ENCODE results near the gene BOK. TPM values are rescaled to one million over a fixed set of nuclear protein-coding genes. Genes with fewer than 3 reads are reported as not detected.

Gene BOK
- total RNA-seq, 1 experiment from 2014 or later, result 41.5 TPM

DNA sequence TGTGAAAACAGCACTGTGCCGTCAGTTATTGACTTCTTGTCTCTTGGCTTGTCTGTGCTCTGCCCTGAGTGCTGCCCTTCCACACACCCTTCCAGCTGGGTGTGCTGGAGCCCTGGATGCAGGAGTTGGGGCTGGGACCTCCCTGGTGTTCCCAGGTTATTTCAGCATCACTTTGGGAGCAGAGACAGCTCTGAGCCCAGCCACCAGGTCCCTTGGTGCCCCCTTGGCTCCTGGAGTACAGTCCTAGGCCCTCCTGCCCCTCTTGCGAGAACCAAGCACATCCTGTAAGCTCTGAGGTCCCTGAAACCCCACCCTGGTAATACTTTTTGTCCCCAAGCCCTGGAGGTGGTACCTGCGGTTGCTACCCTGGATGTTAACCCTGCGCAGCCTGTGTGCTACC is 24.3 kb downstream of the BOK start:
- H3K9me3 ChIP-seq (ENCODE audit: control insufficient read depth in 1 of 2, insufficient read depth in 1 of 2, low read depth in 1 of 2, low read length in 2 of 2), result peaks cover 11 to 29% of the 10 kb centered on the region in 2 experiments; a peak in 2 of 4 replicates
- CTCF ChIA-PET, result no interaction called here
- no peak overlapping the region for H3K4me2 ChIP-seq (ENCODE audit: low read length)
- intact Hi-C loops (cut with micrococcal nuclease), result no loop called here
- no peaks in the 10 kb centered on the region for H3K9me2 ChIP-seq (ENCODE audit: insufficient read depth)
- TF ChIP-seq SIN3A (IDR thresholded peaks at IDR 0.05; ENCODE audit: low read depth), result no peak
- TF ChIP-seq CBX3 (IDR thresholded peaks at IDR 0.05; ENCODE audit: low read depth), result no peak
- TF ChIP-seq ELF1 (IDR thresholded peaks at IDR 0.05; ENCODE audit: borderline replicate concordance, low read depth), result no peak
- no peak for TF ChIP-seq EZH2 (IDR thresholded peaks at IDR 0.05)
- TF ChIP-seq POLR2A (IDR thresholded peaks at IDR 0.05; ENCODE audit: borderline replicate concordance, extremely low read depth, insufficient read depth, insufficient read length), result no peak
- TF ChIP-seq SP1 (IDR thresholded peaks at IDR 0.05; ENCODE audit: low read depth), result no peak
- TF ChIP-seq POLR2AphosphoS5 (IDR thresholded peaks at IDR 0.05; ENCODE audit: low read depth, low read length), result no peak
- TF ChIP-seq MAX (IDR thresholded peaks at IDR 0.05), result no peak
- H3K4me3 ChIP-seq (replicated peaks in 1 of 2; ENCODE audit: low read depth in 1 of 2, low read length in 2 of 2), result no peak overlapping the region
- POLR2A ChIA-PET, result no interaction called here
- peaks cover 4% of the 10 kb centered on the region; the same call in 1 of the 2 replicates for H3K79me2 ChIP-seq (ENCODE audit: insufficient read depth, low read length)
- no peak for ATAC-seq
- no peak overlapping the region for H3K9ac ChIP-seq (ENCODE audit: low read length)
- BruUV-seq (replicated peaks), result no TSS peak
- no peak overlapping the region for H2AFZ ChIP-seq (ENCODE audit: low read depth, low read length, poor library complexity, severe bottlenecking)
- peaks cover 0 to 13% of the 10 kb centered on the region in 2 experiments; a peak in 2 of 4 replicates for H3K4me1 ChIP-seq (ENCODE audit: control insufficient read depth in 1 of 2, insufficient read depth in 2 of 2, low read length in 2 of 2)
- no peak for DNase-seq (ENCODE audit: low read depth, low spot score)
- no peaks in the 10 kb centered on the region for H3K27me3 ChIP-seq (ENCODE audit: insufficient read depth, low read length)
- H3K27ac ChIP-seq (ENCODE audit: low read depth, low read length), result no peak overlapping the region
- H3K36me3 ChIP-seq (ENCODE audit: control insufficient read depth in 1 of 2, insufficient read depth in 2 of 2, low read length in 2 of 2), result peaks cover 5 to 54% of the 10 kb centered on the region in 2 experiments; a peak in 2 of 4 replicates
- H4K20me1 ChIP-seq (ENCODE audit: insufficient read depth), result no peaks in the 10 kb centered on the region
- RAD21 ChIA-PET (ENCODE audit: low non-redundant PET in 1 of 2, low total read pairs in 2 of 2, uncharacterized antibody in 2 of 2, unreplicated experiment in 2 of 2), result no interaction called here

GRCh38 chr2:241584436-241584835 is 25.9 kb downstream of the BOK start:
- H3K27me3 ChIP-seq (ENCODE audit: insufficient read depth, low read length), result no peaks in the 10 kb centered on the region
- peak; percentile 16 for DNase-seq (ENCODE audit: low read depth, low spot score)
- peaks cover 15 to 29% of the 10 kb centered on the region in 2 experiments; a peak in 2 of 4 replicates for H3K9me3 ChIP-seq (ENCODE audit: control insufficient read depth in 1 of 2, insufficient read depth in 1 of 2, low read depth in 1 of 2, low read length in 2 of 2)
- H3K27ac ChIP-seq (ENCODE audit: low read depth, low read length), result peak overlapping the region; percentile 15; the same call in 1 of the 2 replicates
- intact Hi-C loops (cut with micrococcal nuclease), result no loop called here
- CTCF ChIA-PET, result no interaction called here
- H3K79me2 ChIP-seq (ENCODE audit: insufficient read depth, low read length), result peaks cover 4% of the 10 kb centered on the region; the same call in 1 of the 2 replicates
- no TSS peak for BruUV-seq (replicated peaks)
- no peaks in the 10 kb centered on the region for H3K9me2 ChIP-seq (ENCODE audit: insufficient read depth)
- POLR2A ChIA-PET, result no interaction called here
- peak; percentile 53; the same call in 1 of the 2 replicates for ATAC-seq
- peak overlapping the region; percentile 22 for H3K4me2 ChIP-seq (ENCODE audit: low read length)
- H4K20me1 ChIP-seq (ENCODE audit: insufficient read depth), result no peaks in the 10 kb centered on the region
- H3K9ac ChIP-seq (ENCODE audit: low read length), result no peak overlapping the region
- RAD21 ChIA-PET (ENCODE audit: low non-redundant PET in 1 of 2, low total read pairs in 2 of 2, uncharacterized antibody in 2 of 2, unreplicated experiment in 2 of 2), result no interaction called here
- peaks cover 5 to 59% of the 10 kb centered on the region in 2 experiments; a peak in 2 of 4 replicates for H3K36me3 ChIP-seq (ENCODE audit: control insufficient read depth in 1 of 2, insufficient read depth in 2 of 2, low read length in 2 of 2)
- peaks cover 0 to 13% of the 10 kb centered on the region in 2 experiments; a peak in 2 of 4 replicates for H3K4me1 ChIP-seq (ENCODE audit: control insufficient read depth in 1 of 2, insufficient read depth in 2 of 2, low read length in 2 of 2)
- no peak overlapping the region for H3K4me3 ChIP-seq (replicated peaks in 1 of 2; ENCODE audit: low read depth in 1 of 2, low read length in 2 of 2)
- H2AFZ ChIP-seq (ENCODE audit: low read depth, low read length, poor library complexity, severe bottlenecking), result no peak overlapping the region
- no peak for TF ChIP-seq SP1 (IDR thresholded peaks at IDR 0.05; ENCODE audit: low read depth)
- no peak for TF ChIP-seq CEBPB (IDR thresholded peaks at IDR 0.05; ENCODE audit: low read depth)
- TF ChIP-seq CBX3 (IDR thresholded peaks at IDR 0.05; ENCODE audit: low read depth), result no peak
- TF ChIP-seq POLR2A (IDR thresholded peaks at IDR 0.05; ENCODE audit: borderline replicate concordance, extremely low read depth, insufficient read depth, insufficient read length), result no peak
- no peak for TF ChIP-seq SIN3A (IDR thresholded peaks at IDR 0.05; ENCODE audit: low read depth)
- no peak for TF ChIP-seq TCF7L2 (IDR thresholded peaks at IDR 0.05; ENCODE audit: borderline replicate concordance, extremely low read depth, insufficient read depth, insufficient read length)
- no peak for TF ChIP-seq ZFX (IDR thresholded peaks at IDR 0.05)
- TF ChIP-seq, protein P1, sequence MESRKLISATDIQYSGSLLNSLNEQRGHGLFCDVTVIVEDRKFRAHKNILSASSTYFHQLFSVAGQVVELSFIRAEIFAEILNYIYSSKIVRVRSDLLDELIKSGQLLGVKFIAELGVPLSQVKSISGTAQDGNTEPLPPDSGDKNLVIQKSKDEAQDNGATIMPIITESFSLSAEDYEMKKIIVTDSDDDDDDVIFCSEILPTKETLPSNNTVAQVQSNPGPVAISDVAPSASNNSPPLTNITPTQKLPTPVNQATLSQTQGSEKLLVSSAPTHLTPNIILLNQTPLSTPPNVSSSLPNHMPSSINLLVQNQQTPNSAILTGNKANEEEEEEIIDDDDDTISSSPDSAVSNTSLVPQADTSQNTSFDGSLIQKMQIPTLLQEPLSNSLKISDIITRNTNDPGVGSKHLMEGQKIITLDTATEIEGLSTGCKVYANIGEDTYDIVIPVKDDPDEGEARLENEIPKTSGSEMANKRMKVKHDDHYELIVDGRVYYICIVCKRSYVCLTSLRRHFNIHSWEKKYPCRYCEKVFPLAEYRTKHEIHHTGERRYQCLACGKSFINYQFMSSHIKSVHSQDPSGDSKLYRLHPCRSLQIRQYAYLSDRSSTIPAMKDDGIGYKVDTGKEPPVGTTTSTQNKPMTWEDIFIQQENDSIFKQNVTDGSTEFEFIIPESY (IDR thresholded peaks at IDR 0.05; ENCODE audit: extremely low read depth, insufficient replicate concordance, low read length), result no peak
- no peak for TF ChIP-seq ATF3 (IDR thresholded peaks at IDR 0.05)
- TF ChIP-seq, protein P2, sequence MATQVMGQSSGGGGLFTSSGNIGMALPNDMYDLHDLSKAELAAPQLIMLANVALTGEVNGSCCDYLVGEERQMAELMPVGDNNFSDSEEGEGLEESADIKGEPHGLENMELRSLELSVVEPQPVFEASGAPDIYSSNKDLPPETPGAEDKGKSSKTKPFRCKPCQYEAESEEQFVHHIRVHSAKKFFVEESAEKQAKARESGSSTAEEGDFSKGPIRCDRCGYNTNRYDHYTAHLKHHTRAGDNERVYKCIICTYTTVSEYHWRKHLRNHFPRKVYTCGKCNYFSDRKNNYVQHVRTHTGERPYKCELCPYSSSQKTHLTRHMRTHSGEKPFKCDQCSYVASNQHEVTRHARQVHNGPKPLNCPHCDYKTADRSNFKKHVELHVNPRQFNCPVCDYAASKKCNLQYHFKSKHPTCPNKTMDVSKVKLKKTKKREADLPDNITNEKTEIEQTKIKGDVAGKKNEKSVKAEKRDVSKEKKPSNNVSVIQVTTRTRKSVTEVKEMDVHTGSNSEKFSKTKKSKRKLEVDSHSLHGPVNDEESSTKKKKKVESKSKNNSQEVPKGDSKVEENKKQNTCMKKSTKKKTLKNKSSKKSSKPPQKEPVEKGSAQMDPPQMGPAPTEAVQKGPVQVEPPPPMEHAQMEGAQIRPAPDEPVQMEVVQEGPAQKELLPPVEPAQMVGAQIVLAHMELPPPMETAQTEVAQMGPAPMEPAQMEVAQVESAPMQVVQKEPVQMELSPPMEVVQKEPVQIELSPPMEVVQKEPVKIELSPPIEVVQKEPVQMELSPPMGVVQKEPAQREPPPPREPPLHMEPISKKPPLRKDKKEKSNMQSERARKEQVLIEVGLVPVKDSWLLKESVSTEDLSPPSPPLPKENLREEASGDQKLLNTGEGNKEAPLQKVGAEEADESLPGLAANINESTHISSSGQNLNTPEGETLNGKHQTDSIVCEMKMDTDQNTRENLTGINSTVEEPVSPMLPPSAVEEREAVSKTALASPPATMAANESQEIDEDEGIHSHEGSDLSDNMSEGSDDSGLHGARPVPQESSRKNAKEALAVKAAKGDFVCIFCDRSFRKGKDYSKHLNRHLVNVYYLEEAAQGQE (IDR thresholded peaks at IDR 0.05; ENCODE audit: low read depth), result no peak
- no peak for TF ChIP-seq EZH2 (IDR thresholded peaks at IDR 0.05)
- TF ChIP-seq EZH2phosphoT487 (IDR thresholded peaks at IDR 0.05; ENCODE audit: borderline replicate concordance), result no peak

Measured in HCT116 (cell line).